Dedifferentiated amniotic fluid mesenchymal stem cell (primary cell): ENCODE results near the gene LYZL6.

Experiments used
- DNase-seq: peaks from one replicate; pipeline ENCODE4 v3.0.0-alpha.2; 2016; ENCODE audit errors: extremely low spot score

The LYZL6 gene, protein sequence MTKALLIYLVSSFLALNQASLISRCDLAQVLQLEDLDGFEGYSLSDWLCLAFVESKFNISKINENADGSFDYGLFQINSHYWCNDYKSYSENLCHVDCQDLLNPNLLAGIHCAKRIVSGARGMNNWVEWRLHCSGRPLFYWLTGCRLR

GRCh38 chr17:35943537-35943936, at the start of gene LYZL6:
Gene LYZL6 (minus strand): TSS chr17:35943713. CDS start chr17:35939356, 4,357 bp downstream.
- no peak for DNase-seq

GRCh38 chr17:35991075-35991474, 47.6 kb upstream of the LYZL6 start:
- no peak for DNase-seq

DNA sequence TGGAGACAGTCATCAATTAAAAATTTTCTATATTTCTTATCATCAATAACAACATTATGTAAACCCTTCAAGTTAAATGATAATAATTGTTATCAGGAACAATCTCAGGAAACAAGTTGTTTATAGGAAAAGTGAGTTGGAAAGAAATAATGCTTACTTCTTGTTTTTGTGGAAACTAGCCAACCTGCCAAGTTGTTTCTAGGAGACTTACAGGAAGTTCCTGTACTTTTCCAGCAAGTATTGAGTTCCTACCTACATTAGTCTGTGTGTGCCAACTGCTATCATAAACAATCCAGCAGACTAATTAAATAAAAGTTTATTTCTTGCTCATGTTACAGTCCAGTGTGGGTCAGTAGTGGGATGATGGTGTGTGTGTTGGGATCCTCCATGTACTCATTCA, 44.7 kb upstream of the LYZL6 start:
- no peak for DNase-seq

DNA sequence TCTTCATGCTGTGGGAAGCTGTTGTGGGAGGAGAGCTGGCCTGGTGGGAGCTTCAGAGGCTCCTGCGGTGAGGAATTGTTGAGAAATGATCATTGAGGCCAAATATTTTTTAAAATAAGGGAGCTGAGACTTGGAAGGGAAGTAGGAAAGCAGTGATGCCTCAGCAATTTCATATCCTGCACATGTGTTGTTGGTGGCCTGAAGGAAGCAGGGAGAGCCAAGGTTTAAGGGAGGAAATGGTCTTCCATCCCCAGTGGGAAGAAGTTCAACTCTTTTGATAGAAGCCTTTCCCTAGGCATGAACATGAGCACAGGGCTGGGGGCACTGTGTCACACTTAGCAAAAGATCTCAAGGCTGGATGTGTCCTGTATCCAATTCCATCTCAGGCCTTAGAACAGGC, 43.1 kb upstream of the LYZL6 start, which contains the start of gene CCL14:
TSS of gene CCL14 (minus strand) at position 87 of the 400 bp plus-strand sequence. CDS start at position 7, 80 bp downstream.
- no peak for DNase-seq

- DNase-seq: no peak
Observed at GRCh38 chr17:35984140-35984539, 40.6 kb upstream of the LYZL6 start.

- DNase-seq: no peak
Observed at GRCh38 chr17:35982409-35983191, 39.1 kb upstream of the LYZL6 start.

DNA sequence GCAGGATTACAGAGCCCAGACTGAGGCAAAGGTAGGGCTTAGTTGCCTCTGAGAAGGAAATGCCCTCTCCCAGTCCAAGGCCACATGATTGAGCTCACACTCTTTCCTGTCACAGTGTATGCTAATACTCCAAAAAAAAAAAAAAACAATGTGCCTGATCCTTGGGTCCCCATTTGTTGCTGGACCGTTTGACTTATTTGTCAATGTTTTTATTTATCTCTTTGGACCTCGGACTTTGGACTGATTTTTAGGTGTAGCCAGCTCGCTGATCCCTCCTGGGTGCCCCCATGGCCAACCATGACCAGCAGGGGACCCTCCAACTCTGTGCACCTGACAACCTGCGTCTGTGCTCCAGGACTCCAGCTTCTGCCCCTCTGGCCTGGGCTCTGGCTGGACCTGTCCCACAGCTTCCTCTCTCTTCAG, 38.4 kb upstream of the LYZL6 start:
- no peak for DNase-seq

DNA sequence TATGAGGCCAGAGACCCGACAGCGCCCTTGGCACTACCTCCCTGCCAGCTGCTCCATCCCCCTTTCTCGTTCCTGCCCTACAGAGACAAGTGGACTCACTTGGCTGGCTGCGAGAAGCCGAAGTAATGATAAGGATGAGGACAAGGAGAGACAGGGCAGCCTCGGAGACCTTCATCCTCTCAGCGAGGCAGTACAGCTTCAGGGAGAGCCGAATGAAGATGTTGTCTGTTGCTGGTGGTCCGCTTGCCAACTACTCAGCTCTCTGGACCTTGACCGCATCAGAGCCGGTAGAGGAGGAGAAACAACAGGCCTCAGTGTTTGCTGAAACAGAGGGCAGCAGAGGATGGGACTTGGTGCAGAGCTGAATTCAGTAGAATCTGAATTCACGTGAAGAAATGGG, 37.7 kb upstream of the LYZL6 start, which contains the start of gene CCL16:
TSS of gene CCL16 (minus strand) at position 252 of the 400 bp plus-strand sequence. CDS start at position 175, 77 bp downstream.
- DNase-seq: no peak

DNA sequence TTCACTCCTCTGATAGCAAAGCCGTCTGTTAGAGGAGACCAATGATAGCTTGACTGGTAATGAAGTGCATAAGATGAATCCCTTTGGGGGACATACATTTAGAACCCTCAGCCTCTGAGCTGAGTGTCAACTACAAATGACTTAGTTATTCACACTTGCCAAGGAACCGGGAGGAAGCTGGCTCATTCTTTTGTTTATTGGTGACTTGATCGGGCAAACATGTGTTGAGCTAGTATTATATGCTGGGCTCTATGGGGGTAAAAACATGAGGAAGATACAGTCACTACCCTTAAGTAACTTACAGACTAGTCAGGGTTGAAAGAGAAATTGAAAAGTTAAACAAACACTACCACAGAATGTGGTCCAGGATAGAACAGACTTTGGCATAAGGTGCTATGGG, 34.8 kb upstream of the LYZL6 start:
- DNase-seq: no peak

DNA sequence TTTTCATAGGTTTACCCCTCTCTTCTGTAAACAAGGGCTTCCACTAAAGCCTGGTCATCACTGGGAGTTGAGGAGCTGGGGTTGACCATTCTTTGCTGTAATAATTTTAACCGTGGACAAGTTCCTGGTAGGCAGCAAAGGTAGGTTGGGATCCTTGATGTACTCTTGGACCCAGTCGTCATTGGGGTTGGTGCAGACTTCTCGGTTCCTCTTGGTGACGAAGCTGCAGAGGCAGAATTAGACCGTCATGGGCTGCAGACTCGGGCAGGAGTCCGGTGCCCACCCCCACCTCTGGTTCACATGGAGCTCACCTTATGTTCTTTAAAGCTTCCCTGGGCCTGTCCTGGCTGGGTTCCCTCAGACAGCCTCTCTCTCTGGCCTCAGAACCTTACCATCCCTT, 34.0 kb upstream of the LYZL6 start:
- DNase-seq: no peak

DNA sequence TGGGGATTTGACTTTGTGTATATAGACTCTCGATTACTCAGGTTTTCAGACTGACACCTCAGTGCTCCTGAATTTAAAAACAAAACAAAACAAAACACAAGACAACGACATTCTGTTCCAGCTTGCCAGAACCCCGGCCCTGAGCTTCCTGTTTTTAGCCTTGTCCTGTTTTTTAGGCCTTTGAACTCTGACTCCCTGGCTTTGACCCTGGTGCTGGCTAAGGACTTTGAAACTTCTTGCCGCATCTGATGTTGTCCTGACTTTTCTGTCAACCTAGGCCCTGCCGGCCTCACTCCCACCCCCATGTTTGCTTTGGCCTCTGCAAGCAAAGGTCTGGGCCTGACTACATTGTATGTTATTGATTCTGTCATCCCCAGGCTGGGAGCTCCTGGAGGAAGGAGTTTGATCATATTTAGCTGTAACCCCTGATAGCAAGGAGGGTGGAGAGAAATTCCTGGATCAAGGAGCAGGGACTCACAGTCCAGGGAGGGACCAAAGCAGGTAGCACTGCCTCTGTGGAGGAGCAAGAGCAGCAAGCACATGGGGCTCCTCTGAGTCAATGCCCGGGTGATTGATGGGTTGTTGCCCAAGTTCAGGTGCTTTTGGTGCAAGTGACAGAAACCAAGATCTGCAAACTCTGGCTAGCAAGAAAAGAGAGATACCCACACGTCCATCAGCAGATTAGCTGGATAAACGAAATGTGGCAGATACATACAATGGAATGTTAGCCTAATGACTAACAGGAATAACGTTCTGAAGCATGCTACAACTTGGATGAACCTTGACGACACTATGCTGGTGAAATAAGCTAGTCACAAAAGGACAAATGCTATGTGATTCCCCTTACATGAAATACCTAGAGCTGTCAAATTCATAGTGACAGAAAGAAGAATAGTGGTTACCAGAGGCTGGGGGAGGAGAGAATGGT, 30.1 kb upstream of the LYZL6 start:
- DNase-seq: no peak

GRCh38 chr17:35972945-35973332, 29.4 kb upstream of the LYZL6 start:
- DNase-seq: no peak

- DNase-seq: no peak
Observed at GRCh38 chr17:35972535-35972934, 29.0 kb upstream of the LYZL6 start.

DNA sequence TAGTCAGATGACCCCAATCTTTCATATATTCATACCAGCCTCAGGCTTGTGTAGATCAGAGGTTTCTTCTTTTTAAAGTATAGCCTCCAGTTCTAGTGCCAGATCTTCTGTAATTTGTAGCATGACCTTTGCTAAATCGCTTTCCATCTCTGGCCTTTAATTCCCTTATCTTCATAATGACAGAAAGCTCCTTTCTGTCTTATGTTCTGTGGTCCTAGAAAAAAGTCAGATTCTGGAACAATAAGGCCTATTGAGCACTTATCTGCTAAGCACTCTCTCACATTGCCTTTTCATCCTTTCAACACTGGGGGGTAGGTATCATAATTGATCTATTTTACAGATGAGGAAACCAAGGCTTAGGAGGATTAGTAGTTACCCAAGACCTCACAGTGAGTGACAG, 28.6 kb upstream of the LYZL6 start:
- no peak for DNase-seq

- DNase-seq: peak; percentile 83
Observed at GRCh38 chr17:35969558-35970380, 26.3 kb upstream of the LYZL6 start.

DNA sequence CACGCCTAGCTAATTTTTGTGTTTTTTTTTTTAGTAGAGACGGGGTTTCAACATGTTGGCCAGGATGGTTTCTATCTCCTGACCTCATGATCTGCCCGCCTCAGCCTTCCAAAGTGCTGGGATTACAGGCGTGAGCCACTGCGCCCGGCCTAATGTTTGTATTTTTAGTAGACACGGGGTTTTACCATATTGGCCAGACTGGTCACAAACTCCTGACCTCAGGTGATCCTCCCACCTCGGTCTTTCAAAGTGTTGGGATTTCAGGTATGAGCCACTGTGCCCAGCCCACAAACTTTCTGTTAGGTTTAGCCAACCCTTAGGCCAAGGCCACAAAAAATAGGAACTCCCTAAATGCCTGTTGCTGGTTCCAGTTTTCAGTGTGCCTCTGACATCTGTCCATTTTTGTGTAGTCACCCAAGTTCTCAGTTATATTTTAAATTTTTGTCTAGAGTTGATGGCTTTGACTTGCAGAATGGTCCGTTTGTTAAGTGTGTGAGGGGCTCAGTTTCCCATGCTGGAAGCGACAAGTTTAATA, 25.1 kb upstream of the LYZL6 start:
- DNase-seq: no peak

DNA sequence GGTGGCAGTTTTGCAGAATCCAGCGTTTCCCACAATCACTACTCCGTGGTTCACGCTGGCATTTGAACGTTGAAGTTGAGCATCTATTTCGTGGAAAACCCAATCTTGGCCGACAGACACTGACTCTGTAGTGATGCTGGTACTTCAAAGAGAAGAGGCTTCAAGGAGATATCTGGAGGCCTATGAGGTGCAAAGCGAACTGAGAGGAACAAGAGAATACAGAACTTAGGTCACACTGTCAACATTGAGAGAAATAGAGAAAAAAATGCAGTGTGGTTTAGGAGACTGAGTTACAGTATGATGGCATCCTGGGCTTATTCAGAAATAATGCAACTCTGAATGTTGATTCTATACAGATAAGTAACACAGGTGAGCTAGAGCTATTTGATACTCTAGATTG, 21.8 kb upstream of the LYZL6 start:
- no peak for DNase-seq

- no peak for DNase-seq
Observed at GRCh38 chr17:35963663-35964062, 20.1 kb upstream of the LYZL6 start.

GRCh38 chr17:35953720-35954119, 10.2 kb upstream of the LYZL6 start:
- no peak for DNase-seq

GRCh38 chr17:35949401-35949800, 5.9 kb upstream of the LYZL6 start:
- DNase-seq: no peak

DNA sequence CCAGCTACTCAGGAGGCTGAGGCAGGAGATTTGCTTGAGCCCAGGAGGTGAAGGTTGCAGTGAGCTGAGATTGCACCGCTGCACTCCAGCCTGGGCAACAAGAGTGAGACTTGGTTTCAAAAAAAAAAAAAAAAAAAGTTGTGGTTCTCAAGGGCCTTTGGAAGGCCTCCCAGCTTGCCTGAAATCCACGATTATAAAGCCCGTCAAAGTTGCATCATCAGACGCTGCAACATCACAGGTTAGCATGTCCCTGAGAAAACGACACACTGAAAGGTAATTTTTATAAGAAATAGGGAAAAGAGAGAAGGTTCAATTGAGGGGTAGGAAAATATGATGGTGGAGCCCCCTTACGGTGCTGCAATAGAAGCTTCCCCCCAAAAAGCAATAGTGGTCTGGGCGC, 4.6 kb upstream of the LYZL6 start:
- DNase-seq: no peak
